K562 (cell line): ENCODE results near the gene ATP8A1. TPM values are rescaled to one million over a fixed set of nuclear protein-coding genes. Genes with fewer than 3 reads are reported as not detected.

Experiments used
- ATAC-seq: fragments of 200-7000 bp; cut with Tn5 transposase; 3 replicates; pipeline ENCODE4 v1.9.1; 2020; ENCODE audit warnings: moderate library complexity
- BruUV-seq: library from RNA; stranded (reverse); fragments of 400-500 nt; replicated peaks from 2 replicates; lab custom pipeline; 2021; lab: Mats Ljungman, UMichigan
- CTCF ChIA-PET: fragments of 300-600 bp; formaldehyde crosslinking; extraction: SDS; loops from one replicate; lab custom pipeline; 2021; ENCODE audit warnings: low intra/inter-chr PET ratio; lab: Yijun Ruan, JAX
- POLR2A ChIA-PET: fragments of 300-600, 350-650 bp; sonication (Branson Sonifier 250); formaldehyde crosslinking; extraction: SDS; loops from one replicate; lab custom pipeline; 2021; ENCODE audit warnings: antibody characterized with exemption, inconsistent platforms; lab: Yijun Ruan, JAX
- DNase-seq, 4 experiments: peaks; one replicate each; pipeline versions ENCODE4 v3.0.0 to v3.0.0-alpha.2; 2011 to 2018; ENCODE audit warnings: low spot score in 3 of 4, mixed read lengths in 3 of 4; ENCODE audit errors: extremely low read depth in 1 of 4
- FAIRE-seq: peaks from 2 replicates; lab custom pipeline; 2011; peaks lifted over from hg19 to GRCh38; lab: Jason Lieb, UNC
- H2AFZ ChIP-seq: 2 replicates; pipeline ENCODE4 v1.6.0; 2011; ENCODE audit warnings: low read depth, low read length, control low read depth, inconsistent platforms
- H3K27ac ChIP-seq: fragments of 200-600 bp; 3 replicates; pipeline ENCODE4 v1.8.0; 2011; ENCODE audit warnings: low read depth, mild to moderate bottlenecking, control low read depth, inconsistent platforms, low read length, moderate library complexity, mixed read lengths; ENCODE audit errors: extremely low read depth
- H3K27me3 ChIP-seq, 2 experiments: fragments of 300-600 bp in 1 of 2; 2 replicates in 1 of 2; 3 replicates in 1 of 2; pipeline versions ENCODE4 v1.6.0 to v1.8.0; 2011; ENCODE audit warnings: inconsistent platforms in 2 of 2, low read length in 2 of 2, mild to moderate bottlenecking in 1 of 2, mixed read lengths in 1 of 2, moderate library complexity in 1 of 2; ENCODE audit not compliant: control insufficient read depth in 2 of 2, insufficient read depth in 2 of 2
- H3K36me3 ChIP-seq: fragments of 300-600 bp; 3 replicates; pipeline ENCODE4 v1.8.0; 2011; ENCODE audit warnings: mild to moderate bottlenecking, low read length, inconsistent platforms; ENCODE audit not compliant: control insufficient read depth, insufficient read depth
- H3K4me1 ChIP-seq, 2 experiments: fragments of 200-600 bp in 1 of 2; replicated peaks in 1 of 2; 2 replicates in 1 of 2; 3 replicates in 1 of 2; pipeline versions ENCODE4 v1.5.1 to v1.8.0; 2011; ENCODE audit warnings: inconsistent platforms in 2 of 2, low read length in 2 of 2, mild to moderate bottlenecking in 1 of 2, mixed read lengths in 1 of 2, moderate library complexity in 1 of 2; ENCODE audit not compliant: control insufficient read depth in 2 of 2, insufficient read depth in 2 of 2
- H3K4me2 ChIP-seq: 2 replicates; pipeline ENCODE4 v1.6.1; 2011; ENCODE audit warnings: low read length, control low read depth, inconsistent platforms, mixed read lengths; ENCODE audit not compliant: insufficient read depth
- H3K4me3 ChIP-seq: fragments of 200-600 bp; sonication (generic), shearing (Covaris generic); 2 replicates; pipeline ENCODE4 v1.5.1; 2016; ENCODE audit warnings: control low read depth, inconsistent platforms
- H3K79me2 ChIP-seq: fragments of 200-600 bp; 3 replicates; pipeline ENCODE4 v1.8.0; 2011; ENCODE audit warnings: low read length, inconsistent platforms; ENCODE audit not compliant: control insufficient read depth, insufficient read depth
- H3K9ac ChIP-seq, 2 experiments: 2 replicates each; pipeline versions ENCODE4 v1.6.0 to v1.6.1; 2011; ENCODE audit warnings: low read depth in 2 of 2, low read length in 2 of 2, control low read depth in 1 of 2, inconsistent platforms in 1 of 2, mild to moderate bottlenecking in 1 of 2, mixed read lengths in 1 of 2; ENCODE audit not compliant: insufficient read depth in 1 of 2
- H3K9me1 ChIP-seq: one replicate; pipeline ENCODE4 v1.6.0; 2011; ENCODE audit warnings: inconsistent platforms, mild to moderate bottlenecking, low read length, moderate library complexity; ENCODE audit not compliant: control insufficient read depth, insufficient read depth
- H3K9me3 ChIP-seq: replicated peaks from 2 replicates; pipeline ENCODE4 v1.5.1; 2011; ENCODE audit warnings: low read depth, low read length, inconsistent platforms; ENCODE audit not compliant: control insufficient read depth, insufficient read depth
- H4K20me1 ChIP-seq: replicated peaks from 2 replicates; pipeline ENCODE4 v1.6.1; 2011; ENCODE audit warnings: low read length, inconsistent platforms, mixed read lengths; ENCODE audit not compliant: control insufficient read depth, insufficient read depth
- CREB1 ChIP-seq, 2 experiments: sonication (generic) in 1 of 2; formaldehyde crosslinking in 1 of 2; IDR thresholded peaks; 2 replicates each; pipeline versions ENCODE4 v1.6.1 to v1.8.0; 2012 to 2022; ENCODE audit warnings: inconsistent platforms in 1 of 2, mild to moderate bottlenecking in 1 of 2, missing genetic modification reagents in 1 of 2, moderate library complexity in 1 of 2
- FIP1L1 ChIP-seq: fragments of 200-400 bp; formaldehyde crosslinking; IDR thresholded peaks from 2 replicates; pipeline ENCODE4 v1.6.1; 2018; ENCODE audit warnings: mild to moderate bottlenecking, low read depth, low read length; ENCODE audit not compliant: poor library complexity, severe bottlenecking
- IRF1 ChIP-seq: sonication (generic); formaldehyde crosslinking; IDR thresholded peaks from 2 replicates; pipeline ENCODE4 v1.8.0; 2022; ENCODE audit warnings: missing genetic modification reagents, mild to moderate bottlenecking, borderline replicate concordance
- MBD1 ChIP-seq: fragments of 250-450 bp; sonication (Bioruptor Pico); IDR thresholded peaks from 2 replicates; pipeline ENCODE4 v1.8.0; 2022; ENCODE audit warnings: inconsistent platforms
- MCM3 ChIP-seq: fragments of 450-650 bp; IDR thresholded peaks from 2 replicates; pipeline ENCODE4 v1.6.1; 2016
- POLR2H ChIP-seq: IDR thresholded peaks from 2 replicates; pipeline ENCODE4 v1.6.1; 2016; ENCODE audit warnings: missing genetic modification characterization, low read depth, mild to moderate bottlenecking, control low read depth, missing compliant biosample characterization, moderate library complexity
- PTTG1 ChIP-seq: fragments of 450-650 bp; IDR thresholded peaks from 2 replicates; pipeline ENCODE4 v1.6.1; 2016; ENCODE audit warnings: low read depth, mild to moderate bottlenecking, missing genetic modification characterization, missing compliant biosample characterization
- SFPQ ChIP-seq: fragments of 200-400 bp; formaldehyde crosslinking; IDR thresholded peaks from 2 replicates; pipeline ENCODE4 v1.6.1; 2017; ENCODE audit warnings: mild to moderate bottlenecking, low read depth, low read length, moderate library complexity
- SIN3A ChIP-seq, 2 experiments: fragments of 150-350 bp in 1 of 2; IDR thresholded peaks; 2 replicates each; pipeline ENCODE4 v1.6.1; 2011 to 2016; ENCODE audit warnings: borderline replicate concordance in 2 of 2, low read depth in 2 of 2, low read length in 2 of 2, mild to moderate bottlenecking in 2 of 2, moderate library complexity in 2 of 2; ENCODE audit not compliant: control insufficient read depth in 1 of 2
- SPI1 ChIP-seq: IDR thresholded peaks from 2 replicates; pipeline ENCODE4 v1.6.1; 2011; ENCODE audit warnings: low read depth, low read length, control low read depth, borderline replicate concordance
- STAT5A ChIP-seq: IDR thresholded peaks from 2 replicates; pipeline ENCODE4 v1.6.1; 2012; ENCODE audit warnings: low read length, inconsistent platforms, borderline replicate concordance
- WHSC1 ChIP-seq: IDR thresholded peaks from one replicate; pipeline ENCODE4 v1.6.1; 2012; ENCODE audit warnings: low read length, control low read depth, inconsistent platforms
- XRCC4 ChIP-seq: IDR thresholded peaks from one replicate; pipeline ENCODE4 v1.6.1; 2011; ENCODE audit not compliant: insufficient read depth, insufficient read length; ENCODE audit errors: extremely low read depth
- ZHX1 ChIP-seq: fragments of 150-350 bp; conservative IDR thresholded peaks from 2 replicates; pipeline ENCODE4 v1.6.1; 2014; ENCODE audit warnings: low read length
- ZNF24 ChIP-seq: fragments of 450-650 bp; IDR thresholded peaks from 2 replicates; pipeline ENCODE4 v1.6.1; 2016
- ZNF347 ChIP-seq: fragments of 450-650 bp; formaldehyde crosslinking; IDR thresholded peaks from 2 replicates; pipeline ENCODE4 v1.4.0; 2020; ENCODE audit warnings: low read depth, mild to moderate bottlenecking, moderate library complexity
- in situ Hi-C: fragments of 300-500 bp; cut with MboI; formaldehyde crosslinking; loops from 4 replicates; pipeline ENCODE4 v1.15.0; 2018; ENCODE audit warnings: inconsistent platforms, mixed read lengths
- intact Hi-C: fragments of 100-400 bp; cut with micrococcal nuclease; formaldehyde crosslinking; loops from 2 replicates; pipeline ENCODE4 v1.14.2; 2022
- polyA plus RNA-seq, 8 experiments: library from polyadenylated mRNA; depleted of rRNA in 4 of 8; stranded (reverse) in 5 of 8; unstranded in 3 of 8; fragments of >200 nt; fragmentation: Nextera tagmentation in 2 of 8; fragmentation: Illumina TruSeq in 1 of 8; extraction: Ambion mirVana in 2 of 8; extraction: Trizol in 1 of 8; gene quantifications; 2 replicates each; pipeline versions ENCODE4 v1.2.1 to v1.2.3, GENCODE V29; 2011 to 2014; ENCODE audit warnings: inconsistent platforms in 1 of 8, missing spikeins in 1 of 8
- total RNA-seq, 7 experiments: library from RNA; depleted of rRNA in 6 of 7; stranded (reverse); fragments of >200 nt in 6 of 7; fragmentation: Illumina TruSeq in 2 of 7; extraction: Trizol in 2 of 7; gene quantifications; 2 replicates each; pipeline versions ENCODE4 v1.2.1 to v1.2.3, GENCODE V29; 2011 to 2021; ENCODE audit warnings: low replicate concordance in 1 of 7

Gene ATP8A1
- total and polyA plus RNA-seq, 9 of the 15 experiments (the other 6 are each of a cell fraction or from before 2014, with no cell fraction given) = 0.05 to 0.29 (median 0.07) TPM; not detected in 2

- no peak for DNase-seq
- CTCF ChIA-PET = no interaction called here
- Histone ChIP-seq H2AFZ (no peak overlapping the region), H3K9me1 (no peaks in the 10 kb centered on the region), H3K79me2 (no peaks in the 10 kb centered on the region), H3K4me1 (no peaks in the 10 kb centered on the region), H3K9me3 (no peaks in the 10 kb centered on the region), H3K27me3 (no peaks in the 10 kb centered on the region), H3K36me3 (no peaks in the 10 kb centered on the region), H3K9ac (no peak overlapping the region), H3K4me2 (no peak overlapping the region), H3K4me3 (no peak overlapping the region), H3K27ac (no peak overlapping the region), H4K20me1 (no peaks in the 10 kb centered on the region)
- POLR2A ChIA-PET = no interaction called here
- in situ Hi-C loops = no loop called here
- intact Hi-C loops = no loop called here
- no peak for ATAC-seq
- BruUV-seq = no TSS peak
- FAIRE-seq = no peak
- TF ChIP-seq ZNF24 (no peak), MCM3 (no peak), WHSC1 (no peak), MBD1 (CRISPR knock-in tag) (no peak), SIN3A (IDR thresholded peaks at IDR 0.05; ENCODE audit: borderline replicate concordance in 2 of 2, control insufficient read depth in 1 of 2, low read depth in 2 of 2, low read length in 2 of 2) (no peak), IRF1 (no peak), SFPQ (no peak), FIP1L1 (no peak), POLR2H (no peak), CREB1 (IDR thresholded peaks at IDR 0.05) (no peak), CREB1 (CRISPR knock-in tag; IDR thresholded peaks at IDR 0.05) (no peak), STAT5A (no peak), SPI1 (no peak), ZHX1 (no peak), PTTG1 (tag) (no peak), XRCC4 (no peak), ZNF347 (CRISPR knock-in tag) (no peak)
These were observed 19.0 kb downstream of the ATP8A1 start for GRCh38 chr4:42637867-42638266.
